PC-3 (cell line): Measurements from ENCODE around the gene CNTN4. TPM values are rescaled to one million over a fixed set of nuclear protein-coding genes. Genes with fewer than 3 reads are reported as not detected.

ENCODE experiments used
- ATAC-seq: fragments of 200-7000 bp; cut with Tn5 transposase; 2 replicates; pipeline ENCODE4 v1.9.1; 2020; ENCODE audit warnings: mild to moderate bottlenecking, moderate library complexity
- BruUV-seq: library from RNA; stranded (reverse); fragments of 400-500 nt; replicated peaks from 2 replicates; lab custom pipeline; 2021; lab: Mats Ljungman, UMichigan
- CTCF ChIA-PET: fragments of 300-600 bp; sonication (Branson Sonifier 250); formaldehyde crosslinking; loops from one replicate; lab custom pipeline; 2022; ENCODE audit warnings: antibody characterized with exemption; lab: Charles Lee
- POLR2A ChIA-PET: fragments of 300-600 bp; sonication (Branson Sonifier 250); formaldehyde crosslinking; loops from one replicate; lab custom pipeline; 2022; ENCODE audit warnings: antibody characterized with exemption; ENCODE audit not compliant: unreplicated experiment; lab: Charles Lee
- DNase-seq: peaks from one replicate; pipeline ENCODE4 v3.0.0-alpha.2; 2015
- H2AFZ ChIP-seq: fragments of 300-600 bp; sonication (generic); 2 replicates; pipeline ENCODE4 v1.6.0; 2016; ENCODE audit warnings: antibody characterized with exemption, low read length
- H3F3A ChIP-seq: fragments of 300-600 bp; sonication (generic); one replicate; pipeline ENCODE4 v1.6.0; 2017; ENCODE audit warnings: antibody characterized with exemption, low read length, control low read depth, mild to moderate bottlenecking; ENCODE audit not compliant: unreplicated experiment
- H3K27ac ChIP-seq: fragments of 300-600 bp; sonication (generic); 2 replicates; pipeline ENCODE4 v1.5.1; 2016; ENCODE audit warnings: mild to moderate bottlenecking, low read length
- H3K27me3 ChIP-seq: fragments of 300-600 bp; sonication (generic); 2 replicates; pipeline ENCODE4 v1.6.1; 2016; ENCODE audit warnings: low read length, mixed read lengths
- H3K36me3 ChIP-seq: fragments of 300-600 bp; sonication (generic); 2 replicates; pipeline ENCODE4 v1.6.1; 2016; ENCODE audit warnings: low read depth, mixed run types, low read length, mixed read lengths
- H3K4me1 ChIP-seq: fragments of 300-600 bp; sonication (generic); 2 replicates; pipeline ENCODE4 v1.5.1; 2016; ENCODE audit warnings: low read length; ENCODE audit not compliant: insufficient read depth
- H3K4me2 ChIP-seq: fragments of 300-600 bp; sonication (generic); 2 replicates; pipeline ENCODE4 v1.6.0; 2016; ENCODE audit warnings: low read length
- H3K4me3 ChIP-seq: fragments of 300-600 bp; sonication (generic); 2 replicates; pipeline ENCODE4 v1.5.1; 2016; ENCODE audit warnings: mild to moderate bottlenecking, low read length, mixed read lengths
- H3K79me2 ChIP-seq: fragments of 300-600 bp; sonication (generic); 2 replicates; pipeline ENCODE4 v1.6.1; 2017; ENCODE audit warnings: low read length, mixed read lengths
- H3K9ac ChIP-seq: fragments of 300-600 bp; sonication (generic); 2 replicates; pipeline ENCODE4 v1.6.0; 2016; ENCODE audit warnings: mild to moderate bottlenecking, low read length
- H3K9me2 ChIP-seq: fragments of 300-600 bp; sonication (generic); replicated peaks from 2 replicates; pipeline ENCODE4 v1.6.1; 2016; ENCODE audit warnings: mixed run types, low read length, mixed read lengths
- H3K9me3 ChIP-seq: fragments of 300-600 bp; sonication (generic); 2 replicates; pipeline ENCODE4 v1.6.1; 2016; ENCODE audit warnings: low read length, mixed read lengths
- H4K20me1 ChIP-seq: fragments of 300-600 bp; sonication (generic); 2 replicates; pipeline ENCODE4 v1.6.1; 2016; ENCODE audit warnings: low read length, mixed read lengths
- EZH2 ChIP-seq: fragments of 300-600 bp; sonication (generic); IDR thresholded peaks from one replicate; pipeline ENCODE4 v1.6.1; 2017; ENCODE audit warnings: antibody characterized with exemption, mild to moderate bottlenecking, low read length; ENCODE audit not compliant: unreplicated experiment
- EZH2phosphoT487 ChIP-seq: fragments of 300-600 bp; sonication (generic); IDR thresholded peaks from 2 replicates; pipeline ENCODE4 v1.6.1; 2018; ENCODE audit warnings: mild to moderate bottlenecking, antibody characterized with exemption, low read length, borderline replicate concordance
- intact Hi-C: fragments of 100-400 bp; cut with micrococcal nuclease; formaldehyde crosslinking; loops from 2 replicates; pipeline ENCODE4 v1.9.0; 2023
- total RNA-seq: library from RNA; depleted of rRNA; stranded (reverse); fragments of >200 nt; gene quantifications from 2 replicates; pipeline ENCODE4 v1.2.3, GENCODE V29; 2014
- TF ChIP-seq, protein P1 (sequence below): fragments of 300-600 bp; sonication (generic); conservative IDR thresholded peaks from 2 replicates; pipeline ENCODE4 v1.5.1; 2017; ENCODE audit warnings: antibody characterized with exemption, low read depth, mild to moderate bottlenecking, low read length

Gene CNTN4
- total RNA-seq, 1 experiment from 2014 or later = not detected

DNA sequence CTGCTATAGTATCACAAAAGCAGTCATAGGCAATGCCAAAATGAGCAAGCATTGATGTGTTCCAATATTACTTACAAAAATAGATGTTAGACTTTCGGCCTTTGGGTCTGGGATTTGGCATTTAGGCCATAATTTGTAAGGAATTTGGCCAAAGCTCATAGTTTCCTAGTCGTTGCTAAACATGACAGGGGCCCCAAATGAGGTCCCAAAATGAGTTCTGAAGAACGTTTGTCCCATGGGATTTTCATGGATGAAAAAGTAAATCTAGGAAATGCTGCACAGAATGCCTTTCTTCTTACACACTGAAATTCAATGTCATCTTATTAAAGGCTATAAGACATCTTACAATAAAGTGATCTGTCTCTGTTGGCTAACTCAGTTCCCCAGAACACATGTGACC lies 456.0 kb downstream of the CNTN4 start:
- BruUV-seq = no TSS peak
- Histone ChIP-seq H3K36me3 (no peaks in the 10 kb centered on the region), H3F3A (no peaks in the 10 kb centered on the region), H2AFZ (no peak overlapping the region), H3K27me3 (no peaks in the 10 kb centered on the region), H3K4me3 (no peak overlapping the region), H4K20me1 (no peaks in the 10 kb centered on the region), H3K79me2 (no peaks in the 10 kb centered on the region), H3K27ac (no peak overlapping the region), H3K4me2 (no peak overlapping the region), H3K9me2 (no peaks in the 10 kb centered on the region), H3K4me1 (no peaks in the 10 kb centered on the region), H3K9ac (no peak overlapping the region), H3K9me3 (peaks cover 17% of the 10 kb centered on the region)
- no peak for DNase-seq
- TF ChIP-seq EZH2phosphoT487 (no peak), EZH2 (no peak)
- TF ChIP-seq, protein P1, sequence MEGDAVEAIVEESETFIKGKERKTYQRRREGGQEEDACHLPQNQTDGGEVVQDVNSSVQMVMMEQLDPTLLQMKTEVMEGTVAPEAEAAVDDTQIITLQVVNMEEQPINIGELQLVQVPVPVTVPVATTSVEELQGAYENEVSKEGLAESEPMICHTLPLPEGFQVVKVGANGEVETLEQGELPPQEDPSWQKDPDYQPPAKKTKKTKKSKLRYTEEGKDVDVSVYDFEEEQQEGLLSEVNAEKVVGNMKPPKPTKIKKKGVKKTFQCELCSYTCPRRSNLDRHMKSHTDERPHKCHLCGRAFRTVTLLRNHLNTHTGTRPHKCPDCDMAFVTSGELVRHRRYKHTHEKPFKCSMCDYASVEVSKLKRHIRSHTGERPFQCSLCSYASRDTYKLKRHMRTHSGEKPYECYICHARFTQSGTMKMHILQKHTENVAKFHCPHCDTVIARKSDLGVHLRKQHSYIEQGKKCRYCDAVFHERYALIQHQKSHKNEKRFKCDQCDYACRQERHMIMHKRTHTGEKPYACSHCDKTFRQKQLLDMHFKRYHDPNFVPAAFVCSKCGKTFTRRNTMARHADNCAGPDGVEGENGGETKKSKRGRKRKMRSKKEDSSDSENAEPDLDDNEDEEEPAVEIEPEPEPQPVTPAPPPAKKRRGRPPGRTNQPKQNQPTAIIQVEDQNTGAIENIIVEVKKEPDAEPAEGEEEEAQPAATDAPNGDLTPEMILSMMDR = no peak
- ATAC-seq = no peak
- intact Hi-C loops = no loop called here
- CTCF ChIA-PET = no interaction called here
- POLR2A ChIA-PET = no interaction called here

- ATAC-seq (no peak), DNase-seq (no peak)
- POLR2A ChIA-PET = no interaction called here
- CTCF ChIA-PET = no interaction called here
- Histone ChIP-seq H3K36me3 (no peaks in the 10 kb centered on the region), H3K9me3 (peaks cover 7% of the 10 kb centered on the region; the same call in 1 of the 2 replicates), H3K9ac (no peak overlapping the region), H3F3A (no peaks in the 10 kb centered on the region), H3K4me2 (no peak overlapping the region), H3K27ac (no peak overlapping the region), H2AFZ (no peak overlapping the region), H3K79me2 (no peaks in the 10 kb centered on the region), H3K9me2 (no peaks in the 10 kb centered on the region), H3K4me3 (no peak overlapping the region), H4K20me1 (no peaks in the 10 kb centered on the region), H3K27me3 (no peaks in the 10 kb centered on the region), H3K4me1 (no peaks in the 10 kb centered on the region)
- TF ChIP-seq EZH2phosphoT487 (no peak), EZH2 (no peak)
- no TSS peak for BruUV-seq
- intact Hi-C loops = no loop called here
Observed at GRCh38 chr3:2558796-2559195, 460.1 kb downstream of the CNTN4 start.

DNA sequence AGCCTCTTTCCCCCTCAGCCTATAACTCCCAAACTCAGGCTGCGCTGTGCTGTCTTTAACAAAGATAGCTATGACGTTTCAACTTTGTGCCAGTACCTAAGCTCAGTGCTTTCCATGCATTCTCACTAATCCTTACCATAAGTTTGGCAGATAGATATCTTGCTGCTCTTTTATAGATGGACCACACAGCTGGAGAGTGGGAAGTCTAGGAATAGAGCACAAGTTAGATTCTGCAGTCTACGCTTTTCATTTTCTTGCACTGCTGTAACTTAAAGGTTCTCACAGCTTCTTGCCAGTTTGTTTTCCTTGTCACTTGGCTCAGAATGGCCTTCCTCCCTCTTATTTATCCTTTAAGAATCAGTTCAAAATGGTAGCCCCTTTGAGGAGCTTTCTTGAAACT lies 468.8 kb downstream of the CNTN4 start:
- H3K4me1 ChIP-seq = no peaks in the 10 kb centered on the region

More for the DNA sequence above, 468.8 kb downstream of the CNTN4 start:
- Histone ChIP-seq H3K9me3 (peaks cover 25% of the 10 kb centered on the region; the same call in 1 of the 2 replicates), H3F3A (no peaks in the 10 kb centered on the region), H4K20me1 (no peaks in the 10 kb centered on the region), H3K27me3 (no peaks in the 10 kb centered on the region), H3K9ac (no peak overlapping the region), H3K4me2 (no peak overlapping the region), H3K27ac (no peak overlapping the region), H3K79me2 (no peaks in the 10 kb centered on the region), H2AFZ (no peak overlapping the region), H3K36me3 (no peaks in the 10 kb centered on the region), H3K4me3 (no peak overlapping the region), H3K9me2 (no peaks in the 10 kb centered on the region)
- ChIA-PET CTCF (no interaction called here), POLR2A (no interaction called here)
- DNase-seq (no peak), ATAC-seq (no peak)
- no peak for TF ChIP-seq EZH2phosphoT487
- no peak for TF ChIP-seq EZH2
- TF ChIP-seq, protein P1 = no peak
- no TSS peak for BruUV-seq
- intact Hi-C loops = no loop called here
